Measurements from ENCODE around the gene GSAP.

The GSAP gene

DNA sequence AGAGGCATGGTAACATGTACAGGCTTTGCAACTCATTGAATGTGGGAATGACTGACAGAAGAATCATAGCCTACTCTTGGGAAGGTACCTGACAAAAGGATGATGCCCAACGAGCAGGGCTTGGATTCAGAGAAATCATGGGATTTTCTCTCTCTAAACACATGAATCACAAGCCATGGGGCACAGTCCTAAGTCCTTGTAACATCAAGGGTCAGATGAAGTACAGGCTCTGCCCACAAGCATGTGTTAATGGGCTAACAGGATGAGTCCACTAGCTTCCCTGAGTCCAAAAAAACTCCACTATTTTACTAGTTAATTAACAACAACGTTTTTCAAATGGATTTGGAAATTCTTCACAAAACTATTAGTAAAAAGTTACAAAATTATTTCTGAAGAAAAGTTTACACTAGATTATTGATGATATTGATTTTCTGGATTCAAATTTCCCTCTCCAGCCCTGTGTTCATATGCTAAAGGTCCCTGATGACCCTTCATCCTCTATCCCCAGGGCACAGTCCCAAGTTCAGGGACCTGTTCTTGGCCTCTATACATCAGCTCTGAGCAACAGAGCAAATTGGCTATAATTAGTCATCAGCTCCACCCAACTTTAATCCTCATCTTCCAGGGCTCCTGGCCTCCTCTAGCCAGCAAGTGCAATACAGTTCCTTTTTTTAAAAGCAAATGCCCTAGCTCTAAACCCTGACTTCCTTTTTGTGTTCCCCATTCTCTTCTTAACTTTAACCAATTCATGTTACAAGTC is 99.8 kb downstream of the GSAP start:
- TF ChIP-seq, protein P1, sequence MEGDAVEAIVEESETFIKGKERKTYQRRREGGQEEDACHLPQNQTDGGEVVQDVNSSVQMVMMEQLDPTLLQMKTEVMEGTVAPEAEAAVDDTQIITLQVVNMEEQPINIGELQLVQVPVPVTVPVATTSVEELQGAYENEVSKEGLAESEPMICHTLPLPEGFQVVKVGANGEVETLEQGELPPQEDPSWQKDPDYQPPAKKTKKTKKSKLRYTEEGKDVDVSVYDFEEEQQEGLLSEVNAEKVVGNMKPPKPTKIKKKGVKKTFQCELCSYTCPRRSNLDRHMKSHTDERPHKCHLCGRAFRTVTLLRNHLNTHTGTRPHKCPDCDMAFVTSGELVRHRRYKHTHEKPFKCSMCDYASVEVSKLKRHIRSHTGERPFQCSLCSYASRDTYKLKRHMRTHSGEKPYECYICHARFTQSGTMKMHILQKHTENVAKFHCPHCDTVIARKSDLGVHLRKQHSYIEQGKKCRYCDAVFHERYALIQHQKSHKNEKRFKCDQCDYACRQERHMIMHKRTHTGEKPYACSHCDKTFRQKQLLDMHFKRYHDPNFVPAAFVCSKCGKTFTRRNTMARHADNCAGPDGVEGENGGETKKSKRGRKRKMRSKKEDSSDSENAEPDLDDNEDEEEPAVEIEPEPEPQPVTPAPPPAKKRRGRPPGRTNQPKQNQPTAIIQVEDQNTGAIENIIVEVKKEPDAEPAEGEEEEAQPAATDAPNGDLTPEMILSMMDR (IDR thresholded peaks at IDR 0.05; ENCODE audit: low read depth, low read length) = no peak
- H3K4me3 ChIP-seq (ENCODE audit: low read depth, low read length) = no peak overlapping the region
- DNase-seq (ENCODE audit: low read depth, low spot score) = no peak
- in situ Hi-C loops (cut with HindIII; ENCODE audit: low sequenced_read_pairs) = no loop called here

- TF ChIP-seq, protein P1 (IDR thresholded peaks at IDR 0.05; ENCODE audit: low read depth, low read length) = no peak
- in situ Hi-C loops (cut with HindIII; ENCODE audit: low sequenced_read_pairs) = no loop called here
- DNase-seq (ENCODE audit: low read depth, low spot score) = no peak
- H3K4me3 ChIP-seq (ENCODE audit: low read depth, low read length) = no peak overlapping the region
These were observed 101.0 kb downstream of the GSAP start for GRCh38 chr7:77315182-77315591.

DNA sequence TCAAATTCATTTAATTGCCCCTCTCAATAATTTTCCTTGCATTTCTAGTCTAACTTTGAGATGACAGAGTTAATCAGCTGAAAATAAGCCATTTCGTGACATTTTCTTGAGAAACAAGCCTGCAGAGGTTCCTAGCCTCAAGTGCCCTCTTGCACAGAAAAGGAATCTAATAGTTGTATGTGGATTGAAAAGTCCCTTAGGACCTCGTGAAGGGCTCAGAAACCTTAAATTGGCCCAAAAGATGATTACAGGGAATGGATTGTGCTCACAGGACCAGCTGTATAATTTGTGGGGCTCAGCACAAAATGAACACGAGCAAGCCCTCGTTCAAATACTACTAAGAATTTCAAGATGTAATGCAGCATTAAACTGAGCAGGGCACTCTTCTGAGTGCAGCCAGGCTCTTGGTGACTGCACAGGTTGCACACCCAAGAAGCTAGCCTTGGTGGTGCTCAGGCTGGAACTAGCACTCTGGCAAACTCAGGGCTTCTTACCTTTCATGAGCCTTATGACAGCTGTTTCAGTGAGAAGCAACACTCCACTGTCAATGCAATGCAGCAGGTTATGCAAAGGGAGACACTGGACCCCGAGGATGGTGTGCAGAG is 102.2 kb downstream of the GSAP start:
- DNase-seq (ENCODE audit: low read depth, low spot score) = no peak
- no peak overlapping the region for H3K4me3 ChIP-seq (ENCODE audit: low read depth, low read length)
- TF ChIP-seq, protein P1 (IDR thresholded peaks at IDR 0.05; ENCODE audit: low read depth, low read length) = no peak
- in situ Hi-C loops (cut with HindIII; ENCODE audit: low sequenced_read_pairs) = no loop called here

- in situ Hi-C loops (cut with HindIII; ENCODE audit: low sequenced_read_pairs) = no loop called here
- TF ChIP-seq, protein P1 (IDR thresholded peaks at IDR 0.05; ENCODE audit: low read depth, low read length) = no peak
- no peak overlapping the region for H3K4me3 ChIP-seq (ENCODE audit: low read depth, low read length)
- DNase-seq (ENCODE audit: low read depth, low spot score) = no peak
These were observed 103.1 kb downstream of the GSAP start for GRCh38 chr7:77313085-77313484.

- TF ChIP-seq, protein P1 (IDR thresholded peaks at IDR 0.05; ENCODE audit: low read depth, low read length) = no peak
- DNase-seq (ENCODE audit: low read depth, low spot score) = no peak
- in situ Hi-C loops (cut with HindIII; ENCODE audit: low sequenced_read_pairs) = no loop called here
- H3K4me3 ChIP-seq (ENCODE audit: low read depth, low read length) = no peak overlapping the region
These were observed 105.2 kb downstream of the GSAP start for GRCh38 chr7:77310982-77311381.

GRCh38 chr7:77309714-77310220 is 106.4 kb downstream of the GSAP start:
- TF ChIP-seq, protein P1 (IDR thresholded peaks at IDR 0.05; ENCODE audit: low read depth, low read length) = no peak
- no peak for DNase-seq (ENCODE audit: low read depth, low spot score)
- in situ Hi-C loops (cut with HindIII; ENCODE audit: low sequenced_read_pairs) = no loop called here

More at GRCh38 chr7:77309714-77310220, 106.4 kb downstream of the GSAP start:
- H3K4me3 ChIP-seq (ENCODE audit: low read depth, low read length) = no peak overlapping the region

Measured in astrocyte of the spinal cord (primary cell).